Subcutaneous abdominal adipose tissue (tissue), 5 donors: Measurements from ENCODE around the gene CACNA1G.

Experiments
- H3K27ac ChIP-seq: one replicate; pipeline ENCODE4 v1.7.0; 2013; ENCODE audit warnings: low read depth, mild to moderate bottlenecking, inconsistent platforms, low read length, moderate library complexity
- H3K27me3 ChIP-seq, 5 donors: one replicate each; pipeline ENCODE4 v1.7.0; 2013; ENCODE audit warnings: low read length in 5 of 5, inconsistent platforms in 1 of 5; ENCODE audit not compliant: control insufficient read depth in 5 of 5, insufficient read depth in 4 of 5
- H3K36me3 ChIP-seq, 5 donors: one replicate each; pipeline ENCODE4 v1.7.0; 2013; ENCODE audit warnings: low read length in 5 of 5; ENCODE audit not compliant: control insufficient read depth in 5 of 5, insufficient read depth in 5 of 5
- H3K4me1 ChIP-seq, 5 donors: one replicate each; pipeline ENCODE4 v1.7.0; 2013; ENCODE audit warnings: low read length in 5 of 5, mild to moderate bottlenecking in 3 of 5, moderate library complexity in 1 of 5; ENCODE audit not compliant: control insufficient read depth in 5 of 5, insufficient read depth in 5 of 5
- H3K4me3 ChIP-seq, 5 donors: one replicate each; pipeline ENCODE4 v1.7.0; 2013; ENCODE audit warnings: low read length in 5 of 5, low read depth in 1 of 5
- H3K9ac ChIP-seq, 5 donors: one replicate each; pipeline ENCODE4 v1.7.0; 2013; ENCODE audit warnings: low read length in 5 of 5, mild to moderate bottlenecking in 4 of 5, moderate library complexity in 3 of 5
- H3K9me3 ChIP-seq, 5 donors: one replicate each; pipeline ENCODE4 v1.7.0; 2013; ENCODE audit warnings: low read length in 5 of 5; ENCODE audit not compliant: control insufficient read depth in 5 of 5
- donor health status: healthy.
- donor health status: healthy.
- donor health status: healthy.
- donor health status: healthy.
- donor health status: healthy.

CACNA1G gene

GRCh38 chr17:50640686-50641351 is 80.3 kb downstream of the CACNA1G start:
- no peaks in the 10 kb centered on the region for H3K9me3 ChIP-seq
- H3K4me3 ChIP-seq: no peak overlapping the region
- no peak overlapping the region for H3K9ac ChIP-seq
- no peak overlapping the region for H3K27ac ChIP-seq
- peaks cover 6 to 42% (median 36%) of the 10 kb centered on the region in 5 donors for H3K4me1 ChIP-seq
- H3K36me3 ChIP-seq: no peaks in the 10 kb centered on the region
- peaks cover 0 to 3% (median 0%) of the 10 kb centered on the region in 5 donors for H3K27me3 ChIP-seq

GRCh38 chr17:50641357-50641756 is 80.8 kb downstream of the CACNA1G start:
- no peak overlapping the region for H3K9ac ChIP-seq
- peaks cover 0 to 3% (median 0%) of the 10 kb centered on the region in 5 donors for H3K27me3 ChIP-seq
- no peaks in the 10 kb centered on the region for H3K9me3 ChIP-seq
- no peak overlapping the region for H3K4me3 ChIP-seq
- H3K4me1 ChIP-seq: peaks cover 6 to 37% (median 33%) of the 10 kb centered on the region in 5 donors
- no peak overlapping the region for H3K27ac ChIP-seq
- no peaks in the 10 kb centered on the region for H3K36me3 ChIP-seq

GRCh38 chr17:50642071-50642721 is 81.7 kb downstream of the CACNA1G start:
- no peaks in the 10 kb centered on the region for H3K9me3 ChIP-seq
- no peak overlapping the region for H3K27ac ChIP-seq
- no peaks in the 10 kb centered on the region for H3K27me3 ChIP-seq
- no peak overlapping the region for H3K9ac ChIP-seq
- H3K4me3 ChIP-seq: no peak overlapping the region
- peaks cover 6 to 34% (median 33%) of the 10 kb centered on the region in 5 donors for H3K4me1 ChIP-seq
- no peaks in the 10 kb centered on the region for H3K36me3 ChIP-seq

GRCh38 chr17:50642722-50643656 is 82.5 kb downstream of the CACNA1G start:
- Histone ChIP-seq H3K27ac (no peak overlapping the region), H3K27me3 (no peaks in the 10 kb centered on the region), H3K9me3 (no peaks in the 10 kb centered on the region), H3K4me3 (no peak overlapping the region), H3K9ac (no peak overlapping the region), H3K36me3 (no peaks in the 10 kb centered on the region), H3K4me1 (peaks cover 6 to 34% (median 33%) of the 10 kb centered on the region in 5 donors)

- no peak overlapping the region for H3K27ac ChIP-seq
- H3K9ac ChIP-seq: no peak overlapping the region
- no peaks in the 10 kb centered on the region for H3K36me3 ChIP-seq
- H3K4me3 ChIP-seq: no peak overlapping the region
- H3K9me3 ChIP-seq: no peaks in the 10 kb centered on the region
- peaks cover 0 to 5% (median 5%) of the 10 kb centered on the region in 5 donors for H3K4me1 ChIP-seq
- no peaks in the 10 kb centered on the region for H3K27me3 ChIP-seq
Measured at GRCh38 chr17:50645748-50646682, 85.5 kb downstream of the CACNA1G start.

- no peak overlapping the region for H3K27ac ChIP-seq
- H3K9ac ChIP-seq: no peak overlapping the region
Measured at GRCh38 chr17:50647187-50647586, 86.7 kb downstream of the CACNA1G start.

GRCh38 chr17:50649042-50649908 is 88.8 kb downstream of the CACNA1G start:
- H3K27me3 ChIP-seq: no peaks in the 10 kb centered on the region
- no peak overlapping the region for H3K27ac ChIP-seq

More at GRCh38 chr17:50647187-50647586, 86.7 kb downstream of the CACNA1G start:
- H3K4me1 ChIP-seq: no peaks in the 10 kb centered on the region
- no peaks in the 10 kb centered on the region for H3K36me3 ChIP-seq
- no peak overlapping the region for H3K4me3 ChIP-seq
- H3K9me3 ChIP-seq: no peaks in the 10 kb centered on the region
- no peaks in the 10 kb centered on the region for H3K27me3 ChIP-seq

GRCh38 chr17:50651661-50652060 is 91.1 kb downstream of the CACNA1G start:
- Histone ChIP-seq H3K4me3 (no peak overlapping the region), H3K36me3 (no peaks in the 10 kb centered on the region), H3K9ac (no peak overlapping the region), H3K4me1 (no peaks in the 10 kb centered on the region), H3K27ac (no peak overlapping the region), H3K27me3 (no peaks in the 10 kb centered on the region), H3K9me3 (peaks cover 0 to 2% (median 0%) of the 10 kb centered on the region in 5 donors)

More at GRCh38 chr17:50649042-50649908, 88.8 kb downstream of the CACNA1G start:
- Histone ChIP-seq H3K9me3 (peaks cover 0 to 2% (median 0%) of the 10 kb centered on the region in 5 donors), H3K9ac (no peak overlapping the region), H3K4me3 (no peak overlapping the region), H3K36me3 (no peaks in the 10 kb centered on the region), H3K4me1 (no peaks in the 10 kb centered on the region)
